ENCODE measurements around the gene CCDC43. TPM values are rescaled to one million over a fixed set of nuclear protein-coding genes. Genes with fewer than 3 reads are reported as not detected.
"Not testable (repeated sequence)": the region's sequence is repeated elsewhere in the genome, so short reads cannot be mapped to it uniquely, and the experiment has no call there.

Gene CCDC43
- polyA plus RNA-seq, 1 experiment, result 18.0 TPM

GRCh38 chr17:44733753-44734152 lies 44.2 kb upstream of the CCDC43 start:
- peak; percentile 24; the same call in 1 of the 2 replicates for TF ChIP-seq CTCF (IDR thresholded peaks at IDR 0.05; ENCODE audit: low read depth, low read length)
- no peak for DNase-seq (ENCODE audit: low read depth, low spot score)
- CTCF ChIA-PET, result no interaction called here
- POLR2A ChIA-PET, result no interaction called here
- H3K27ac ChIP-seq (ENCODE audit: low read depth, low read length), result no peak overlapping the region
- H3K9me3 ChIP-seq (ENCODE audit: control insufficient read depth, insufficient read depth, low read length), result no peaks in the 10 kb centered on the region
- H3K27me3 ChIP-seq (ENCODE audit: control insufficient read depth, insufficient read depth, low read length), result no peaks in the 10 kb centered on the region
- no peak overlapping the region for H3K4me3 ChIP-seq (ENCODE audit: low read depth, low read length)

- H3K9me3 ChIP-seq (ENCODE audit: control insufficient read depth, insufficient read depth, low read length); H3K27me3 ChIP-seq (ENCODE audit: control insufficient read depth, insufficient read depth, low read length); CTCF ChIA-PET; DNase-seq (ENCODE audit: low read depth, low spot score); H3K4me3 ChIP-seq (ENCODE audit: low read depth, low read length); H3K27ac ChIP-seq (ENCODE audit: low read depth, low read length): not testable (repeated sequence)
- POLR2A ChIA-PET, result interaction anchor here (0.7 kb wide), 2 partner anchors 350 to 539 kb away, joined by 3 to 8 read pairs; partner anchors contain the start of gene TMUB2
These were observed 36.5 kb upstream of the CCDC43 start for GRCh38 chr17:44726121-44726520.

- no peak for TF ChIP-seq CTCF (IDR thresholded peaks at IDR 0.05; ENCODE audit: low read depth, low read length)
- CTCF ChIA-PET, result interaction anchor here (1.0 kb wide), 1 partner anchor 13 kb away, joined by 3 read pairs; no protein-coding TSS in a partner anchor
- no peak for DNase-seq (ENCODE audit: low read depth, low spot score)
- no peaks in the 10 kb centered on the region for H3K27me3 ChIP-seq (ENCODE audit: control insufficient read depth, insufficient read depth, low read length)
- no peaks in the 10 kb centered on the region for H3K9me3 ChIP-seq (ENCODE audit: control insufficient read depth, insufficient read depth, low read length)
- POLR2A ChIA-PET, result no interaction called here
- H3K4me3 ChIP-seq (ENCODE audit: low read depth, low read length), result no peak overlapping the region
- H3K27ac ChIP-seq (ENCODE audit: low read depth, low read length), result no peak overlapping the region
These were observed 32.7 kb upstream of the CCDC43 start for GRCh38 chr17:44722254-44722653.

- Histone ChIP-seq H3K4me3 (ENCODE audit: low read depth, low read length) (no peak overlapping the region), H3K27ac (ENCODE audit: low read depth, low read length) (no peak overlapping the region), H3K27me3 (ENCODE audit: control insufficient read depth, insufficient read depth, low read length) (no peaks in the 10 kb centered on the region), H3K9me3 (ENCODE audit: control insufficient read depth, insufficient read depth, low read length) (no peaks in the 10 kb centered on the region)
- no peak for DNase-seq (ENCODE audit: low read depth, low spot score)
- no peak for TF ChIP-seq CTCF (IDR thresholded peaks at IDR 0.05; ENCODE audit: low read depth, low read length)
- POLR2A ChIA-PET, result no interaction called here
- CTCF ChIA-PET, result interaction anchor here (0.7 kb wide), 1 partner anchor 10 kb away, joined by 3 read pairs; no protein-coding TSS in a partner anchor
These were observed 29.9 kb upstream of the CCDC43 start for GRCh38 chr17:44719444-44719843.

GRCh38 chr17:44708401-44709263 lies 19.1 kb upstream of the CCDC43 start, which contains the start of gene DBF4B:
Gene DBF4B, plus strand, starts transcription at chr17:44708665. Its CDS starts 156 bp downstream, at chr17:44708821.
- H3K27me3 ChIP-seq (ENCODE audit: control insufficient read depth, insufficient read depth, low read length), result no peaks in the 10 kb centered on the region
- peak within 1 kb of the TSS; percentile 99 for H3K4me3 ChIP-seq (ENCODE audit: low read depth, low read length)
- peak within 1 kb of the TSS; percentile 77 for H3K27ac ChIP-seq (ENCODE audit: low read depth, low read length)
- DNase-seq (ENCODE audit: low read depth, low spot score), result peak; percentile 85
- TF ChIP-seq CTCF (IDR thresholded peaks at IDR 0.05; ENCODE audit: low read depth, low read length), result no peak
- ChIA-PET POLR2A (interaction anchor here (1.0 kb wide), 1 partner anchor 152 kb away, joined by 4 read pairs; the partner anchor contains the start of gene FZD2), CTCF (no interaction called here)
- H3K9me3 ChIP-seq (ENCODE audit: control insufficient read depth, insufficient read depth, low read length), result no peaks in the 10 kb centered on the region

Data from AG04450 (cell line).